GM12878 (cell line): ENCODE measurements around the gene NPBWR2. TPM values are rescaled to one million over a fixed set of nuclear protein-coding genes. Genes with fewer than 3 reads are reported as not detected.

ENCODE experiments used
- ATAC-seq: fragments of 200-7000 bp; cut with Tn5 transposase; 3 replicates; pipeline ENCODE4 v1.9.1; 2020; ENCODE audit warnings: mild to moderate bottlenecking, moderate library complexity
- BruUV-seq: library from RNA; stranded (reverse); fragments of 400-500 nt; replicated peaks from 2 replicates; lab custom pipeline; 2021; lab: Mats Ljungman, UMichigan
- CTCF ChIA-PET: fragments of 300-600 bp; sonication (Branson Sonifier 250); formaldehyde crosslinking; extraction: SDS; loops from one replicate; lab custom pipeline; 2021; ENCODE audit warnings: inconsistent platforms; lab: Yijun Ruan, JAX
- POLR2A ChIA-PET: fragments of 350-600 bp; formaldehyde crosslinking; extraction: SDS; loops from one replicate; lab custom pipeline; 2021; ENCODE audit warnings: inconsistent platforms; lab: Charles Lee
- RAD21 ChIA-PET: fragments of 300-600 bp; sonication (Branson Sonifier 250); formaldehyde crosslinking; loops from one replicate; lab custom pipeline; 2023; ENCODE audit warnings: antibody characterized with exemption; ENCODE audit not compliant: unreplicated experiment; lab: Charles Lee
- SMC1A ChIA-PET: fragments of 300-600 bp; sonication (Branson Sonifier 250); formaldehyde crosslinking; loops from one replicate; lab custom pipeline; 2023; ENCODE audit not compliant: unreplicated experiment, uncharacterized antibody; lab: Charles Lee
- DNase-seq: peaks from one replicate; pipeline ENCODE4 v3.0.0-alpha.2; 2011; ENCODE audit warnings: low read depth, low spot score
- FAIRE-seq: peaks from 3 replicates; lab custom pipeline; 2011; peaks lifted over from hg19 to GRCh38; lab: Jason Lieb, UNC
- H2AFZ ChIP-seq: 2 replicates; pipeline ENCODE4 v1.6.0; 2011; ENCODE audit warnings: low read depth, low read length, control low read depth; ENCODE audit not compliant: control insufficient read depth
- H3K27ac ChIP-seq: 2 replicates; pipeline ENCODE4 v1.5.1; 2011; ENCODE audit warnings: control low read depth; ENCODE audit not compliant: control insufficient read depth, insufficient read depth
- H3K27me3 ChIP-seq, 2 experiments: replicated peaks in 1 of 2; 2 replicates each; pipeline versions ENCODE4 v1.6.0 to v1.6.1; 2011; ENCODE audit warnings: low read length in 1 of 2; ENCODE audit not compliant: control insufficient read depth in 2 of 2, insufficient read depth in 2 of 2
- H3K36me3 ChIP-seq, 2 experiments: 2 replicates each; pipeline ENCODE4 v1.5.1; 2011; ENCODE audit warnings: low read length in 1 of 2; ENCODE audit not compliant: control insufficient read depth in 2 of 2, insufficient read depth in 2 of 2
- H3K4me1 ChIP-seq: 2 replicates; pipeline ENCODE4 v1.6.1; 2011; ENCODE audit warnings: mild to moderate bottlenecking, low read length, moderate library complexity, mixed read lengths; ENCODE audit not compliant: control insufficient read depth, insufficient read depth
- H3K4me2 ChIP-seq: 2 replicates; pipeline ENCODE4 v1.6.0; 2011; ENCODE audit warnings: control low read depth; ENCODE audit not compliant: control insufficient read depth, insufficient read depth
- H3K4me3 ChIP-seq: fragments of 200-600 bp; sonication (generic); 2 replicates; pipeline ENCODE4 v1.5.1; 2016
- H3K79me2 ChIP-seq: 2 replicates; pipeline ENCODE4 v1.6.0; 2011; ENCODE audit warnings: low read length; ENCODE audit not compliant: control insufficient read depth, insufficient read depth
- H3K9ac ChIP-seq: 2 replicates; pipeline ENCODE4 v1.8.0; 2011; ENCODE audit warnings: low read length, control low read depth, mixed read lengths; ENCODE audit not compliant: control insufficient read depth, insufficient read depth
- H3K9me3 ChIP-seq: replicated peaks from 3 replicates; pipeline ENCODE4 v1.5.1; 2011; ENCODE audit warnings: mild to moderate bottlenecking, low read length; ENCODE audit not compliant: control insufficient read depth, insufficient read depth
- H4K20me1 ChIP-seq: 2 replicates; pipeline ENCODE4 v1.6.0; 2011; ENCODE audit not compliant: control insufficient read depth, insufficient read depth
- ATF7 ChIP-seq: fragments of 450-650 bp; IDR thresholded peaks from 2 replicates; pipeline ENCODE4 v1.6.1; 2016; ENCODE audit warnings: low read depth, mild to moderate bottlenecking
- BMI1 ChIP-seq: fragments of 450-650 bp; IDR thresholded peaks from 2 replicates; pipeline ENCODE4 v1.6.1; 2016; ENCODE audit warnings: mild to moderate bottlenecking, moderate library complexity, borderline replicate concordance
- CBX3 ChIP-seq: fragments of 200-600 bp; sonication (generic); IDR thresholded peaks from 2 replicates; pipeline ENCODE4 v1.6.1; 2016; ENCODE audit warnings: low read depth, borderline replicate concordance
- CHD1 ChIP-seq: IDR thresholded peaks from 2 replicates; pipeline ENCODE4 v1.6.1; 2012; ENCODE audit warnings: low read depth, low read length, improper control_type of control experiment
- EP300 ChIP-seq, 2 experiments: fragments of 150-350 bp in 1 of 2; IDR thresholded peaks; 2 replicates each; pipeline ENCODE4 v1.6.1; 2011 to 2012; ENCODE audit warnings: low read depth in 2 of 2, low read length in 2 of 2, borderline replicate concordance in 1 of 2, improper control_type of control experiment in 1 of 2, inconsistent platforms in 1 of 2; ENCODE audit not compliant: control insufficient read depth in 1 of 2
- HDGF ChIP-seq: fragments of 450-650 bp; IDR thresholded peaks from 2 replicates; pipeline ENCODE4 v1.6.1; 2016; ENCODE audit warnings: antibody characterized with exemption
- IRF5 ChIP-seq: fragments of 450-650 bp; IDR thresholded peaks from 2 replicates; pipeline ENCODE4 v1.6.1; 2017; ENCODE audit warnings: borderline replicate concordance
- LARP7 ChIP-seq: fragments of 450-650 bp; IDR thresholded peaks from 2 replicates; pipeline ENCODE4 v1.6.1; 2017; ENCODE audit warnings: mild to moderate bottlenecking
- MLLT1 ChIP-seq: fragments of 450-650 bp; IDR thresholded peaks from 2 replicates; pipeline ENCODE4 v1.6.1; 2016; ENCODE audit warnings: mild to moderate bottlenecking
- NFYB ChIP-seq: IDR thresholded peaks from 2 replicates; pipeline ENCODE4 v1.6.1; 2011; ENCODE audit warnings: low read depth, mild to moderate bottlenecking, low read length, improper control_type of control experiment, moderate library complexity; ENCODE audit not compliant: insufficient read depth
- PAX5 ChIP-seq: IDR thresholded peaks from 2 replicates; pipeline ENCODE4 v1.6.1; 2011; ENCODE audit warnings: low read depth, low read length, borderline replicate concordance
- PRDM15 ChIP-seq: fragments of 450-650 bp; formaldehyde crosslinking; IDR thresholded peaks from 2 replicates; pipeline ENCODE4 v1.4.0; 2020; ENCODE audit warnings: mild to moderate bottlenecking, moderate library complexity
- RELA ChIP-seq: fragments of 450-650 bp; IDR thresholded peaks from 2 replicates; pipeline ENCODE4 v1.8.0; 2014; ENCODE audit warnings: borderline replicate concordance; ENCODE audit not compliant: partially characterized antibody
- SMAD5 ChIP-seq: IDR thresholded peaks from 2 replicates; pipeline ENCODE4 v1.6.1; 2016; ENCODE audit warnings: antibody characterized with exemption, low read depth
- TAF1 ChIP-seq: IDR thresholded peaks from 2 replicates; pipeline ENCODE4 v1.6.1; 2011; ENCODE audit warnings: mild to moderate bottlenecking, low read depth, low read length, borderline replicate concordance
- YBX1 ChIP-seq: fragments of 450-650 bp; IDR thresholded peaks from 2 replicates; pipeline ENCODE4 v1.6.1; 2016; ENCODE audit warnings: antibody characterized with exemption
- ZNF622 ChIP-seq: fragments of 450-650 bp; IDR thresholded peaks from 2 replicates; pipeline ENCODE4 v1.6.1; 2017; ENCODE audit warnings: mild to moderate bottlenecking, inconsistent platforms
- WGBS: methylation state at CpG from one replicate; pipeline ENCODE4 v1.1.6; 2016; ENCODE audit warnings: low lambda C conversion rate; ENCODE audit not compliant: insufficient replicate concordance, insufficient coverage; ENCODE audit errors: missing lambda C conversion rate; 5-methylcytosine and 5-hydroxymethylcytosine counted together
- in situ Hi-C: fragments of 300-500 bp; cut with MboI; formaldehyde crosslinking; loops from 9 replicates; pipeline ENCODE4 v1.14.3; 2018; ENCODE audit warnings: mixed read lengths
- intact Hi-C: fragments of 100-400 bp; cut with micrococcal nuclease; formaldehyde crosslinking; loops from one replicate; pipeline ENCODE4 v1.14.2; 2022; ENCODE audit not compliant: unreplicated experiment
- polyA plus RNA-seq, 11 experiments: library from polyadenylated mRNA; depleted of rRNA in 4 of 11; unstranded in 6 of 11; stranded (reverse) in 5 of 11; fragments of >200 nt; fragmentation: Nextera tagmentation in 4 of 11; fragmentation: Illumina TruSeq in 1 of 11; extraction: Ambion mirVana in 4 of 11; extraction: Trizol in 1 of 11; gene quantifications; 1 replicate in 1 of 11; 2 replicates in 10 of 11; pipeline versions ENCODE4 v1.2.1 to v1.2.3, GENCODE V29; 2011 to 2016; ENCODE audit warnings: inconsistent platforms in 2 of 11, missing spikeins in 2 of 11, low read depth in 1 of 11
- total RNA-seq, 4 experiments: library from RNA; depleted of rRNA in 3 of 4; stranded (reverse); fragments of >200 nt in 3 of 4; fragmentation: Illumina TruSeq in 1 of 4; extraction: Trizol in 1 of 4; gene quantifications; 2 replicates each; pipeline versions ENCODE4 v1.2.1 to v1.2.3, GENCODE V29; 2013 to 2021

NPBWR2 gene
- total and polyA plus RNA-seq, 10 of the 15 experiments (the other 5 are each of a cell fraction or from before 2014, with no cell fraction given), result not detected

- FAIRE-seq (peak; percentile 93), DNase-seq (no peak), ATAC-seq (peak; percentile 85)
- H3K9ac ChIP-seq, result peak within 1 kb of the TSS; percentile 88
- no peaks in the 10 kb centered on the region for H4K20me1 ChIP-seq
- peak within 1 kb of the TSS; percentile 56 for H3K27ac ChIP-seq
- POLR2A ChIA-PET, result interaction anchor here (0.9 to 2.6 kb wide), 6 partner anchors 9 to 107 kb away, joined by 3 to 11 read pairs (median 5); partner anchors contain the start of gene UCKL1
- in situ Hi-C loops (no loop called here), intact Hi-C loops (loop anchor here (2.0 kb wide), 1 partner anchor 16 kb away; the partner anchor contains the start of gene RGS19)
- peak within 1 kb of the TSS; percentile 87 for H2AFZ ChIP-seq
- RAD21 ChIA-PET, result interaction anchor here (1.0 to 2.3 kb wide), 8 partner anchors 16 to 525 kb away, joined by 3 to 8 read pairs (median 4); partner anchors contain the start of genes OPRL1, PTK6, RGS19 and TPD52L2
- no peaks in the 10 kb centered on the region for H3K27me3 ChIP-seq
- H3K4me2 ChIP-seq, result peak within 1 kb of the TSS; percentile 92
- H3K4me1 ChIP-seq, result peaks cover 41% of the 10 kb centered on the region
- H3K4me3 ChIP-seq, result peak within 1 kb of the TSS; percentile 74
- CTCF ChIA-PET, result interaction anchor here (0.8 to 1.1 kb wide), 4 partner anchors 22 to 151 kb away, joined by 3 to 7 read pairs (median 3); partner anchors contain the start of gene PRPF6
- SMC1A ChIA-PET, result interaction anchor here (0.8 to 2.1 kb wide), 5 partner anchors 9 to 83 kb away, joined by 3 to 8 read pairs (median 4); partner anchors contain the start of genes RGS19 and SAMD10
- 13% methylated on average over 85 of the region's 85 CpGs for WGBS
- H3K36me3 ChIP-seq, result no peaks in the 10 kb centered on the region
- H3K79me2 ChIP-seq, result no peaks in the 10 kb centered on the region; the same call in 1 of the 2 replicates
- no peaks in the 10 kb centered on the region for H3K9me3 ChIP-seq
- BruUV-seq, result no TSS peak
- TF ChIP-seq BMI1 (no peak), SMAD5 (no peak), NFYB (no peak), IRF5 (no peak), TAF1 (0 out of 2 replicates have a peak, but pooled peaks have one; percentile 5), ATF7 (no peak), EP300 (IDR thresholded peaks at IDR 0.05; ENCODE audit: borderline replicate concordance in 1 of 2, control insufficient read depth in 1 of 2, low read depth in 2 of 2, low read length in 2 of 2) (no peak), CHD1 (no peak), PRDM15 (no peak), LARP7 (peak; percentile 67), PAX5 (no peak), CBX3 (no peak), MLLT1 (peak; percentile 49), ZNF622 (no peak), RELA (peak; percentile 91), HDGF (peak; percentile 81), YBX1 (no peak)
These were observed 44.6 kb downstream of the NPBWR2 start, which contains the start of gene TCEA2 for GRCh38 chr20:64062596-64063388. Gene TCEA2, plus strand, starts transcription at chr20:64063198. Its CDS starts 115 bp downstream, at chr20:64063313.
